Smooth muscle cell (in vitro differentiated cells): ENCODE data around the gene ZNF844. TPM values are rescaled to one million over a fixed set of nuclear protein-coding genes. Genes with fewer than 3 reads are reported as not detected.

Experiments used
- DNase-seq: peaks from one replicate; lab custom pipeline; 2025; ENCODE audit not compliant: unreplicated experiment; lab: John Stamatoyannopoulos, UW
- H2AFZ ChIP-seq: fragments of 200-600 bp; sonication (generic); 2 replicates; pipeline ENCODE4 v1.6.0; 2016; ENCODE audit warnings: antibody characterized with exemption, low read depth, mild to moderate bottlenecking
- H3F3A ChIP-seq: fragments of 200-600 bp; sonication (generic); 2 replicates; pipeline ENCODE4 v1.6.0; 2017; ENCODE audit warnings: antibody characterized with exemption, low read depth
- H3K27ac ChIP-seq: fragments of 200-600 bp; sonication (generic); 2 replicates; pipeline ENCODE4 v1.5.1; 2016; ENCODE audit warnings: low read depth, mild to moderate bottlenecking
- H3K27me3 ChIP-seq: fragments of 200-600 bp; sonication (generic); 2 replicates; pipeline ENCODE4 v1.6.1; 2016; ENCODE audit warnings: low read depth, mild to moderate bottlenecking
- H3K36me3 ChIP-seq: fragments of 200-600 bp; sonication (generic); 2 replicates; pipeline ENCODE4 v1.5.1; 2016; ENCODE audit warnings: low read depth
- H3K4me1 ChIP-seq: fragments of 200-600 bp; sonication (generic); 2 replicates; pipeline ENCODE4 v1.5.1; 2016; ENCODE audit warnings: low read depth
- H3K4me2 ChIP-seq: fragments of 200-600 bp; sonication (generic); 2 replicates; pipeline ENCODE4 v1.6.0; 2016; ENCODE audit warnings: mild to moderate bottlenecking
- H3K4me3 ChIP-seq: fragments of 200-600 bp; sonication (generic); 2 replicates; pipeline ENCODE4 v1.5.1; 2016; ENCODE audit warnings: mild to moderate bottlenecking
- H3K79me2 ChIP-seq: fragments of 200-600 bp; sonication (generic); 2 replicates; pipeline ENCODE4 v1.6.0; 2016; ENCODE audit warnings: low read depth, mild to moderate bottlenecking
- H3K9ac ChIP-seq: fragments of 200-600 bp; sonication (generic); 2 replicates; pipeline ENCODE4 v1.6.0; 2016; ENCODE audit warnings: low read depth
- H3K9me3 ChIP-seq: fragments of 200-600 bp; sonication (generic); replicated peaks from 2 replicates; pipeline ENCODE4 v1.5.1; 2016; ENCODE audit warnings: low read depth
- H4K20me1 ChIP-seq: fragments of 200-600 bp; sonication (generic); 2 replicates; pipeline ENCODE4 v1.6.0; 2016; ENCODE audit warnings: low read depth
- CTCF ChIP-seq: fragments of 200-600 bp; sonication (generic); IDR thresholded peaks from 2 replicates; pipeline ENCODE4 v1.5.1; 2017; ENCODE audit warnings: borderline replicate concordance, mild to moderate bottlenecking, antibody characterized with exemption; ENCODE audit not compliant: insufficient read depth, poor library complexity, severe bottlenecking
- WGBS: methylation state at CpG from one replicate; pipeline ENCODE4 v1.1.7; 2016; ENCODE audit warnings: low lambda C conversion rate; 5-methylcytosine and 5-hydroxymethylcytosine counted together
- polyA plus RNA-seq: library from polyadenylated mRNA; unstranded; fragments of >200 nt; fragmentation: Nextera tagmentation; extraction: Ambion mirVana; gene quantifications from 2 replicates; pipeline ENCODE4 v1.2.1, GENCODE V29; 2016
- total RNA-seq: library from RNA; depleted of rRNA; stranded (reverse); fragments of >200 nt; gene quantifications from 2 replicates; pipeline ENCODE4 v1.2.3, GENCODE V29; 2014

ZNF844 gene
- total and polyA plus RNA-seq, 2 experiments from 2014 or later = 1.9 to 4.4 TPM

GRCh38 chr19:12111943-12112637 lies 47.6 kb downstream of the ZNF844 start:
- Histone ChIP-seq H3K36me3 (peaks cover 45% of the 10 kb centered on the region), H3K9me3 (peaks cover 36% of the 10 kb centered on the region), H2AFZ (no peak overlapping the region), H3K79me2 (no peaks in the 10 kb centered on the region), H3K4me2 (no peak overlapping the region), H3F3A (no peaks in the 10 kb centered on the region), H3K4me1 (no peaks in the 10 kb centered on the region), H3K27ac (no peak overlapping the region), H3K27me3 (no peaks in the 10 kb centered on the region), H4K20me1 (no peaks in the 10 kb centered on the region), H3K4me3 (no peak overlapping the region), H3K9ac (no peak overlapping the region)
- no peak for DNase-seq
- no peak for TF ChIP-seq CTCF
- WGBS = 95% methylated on average over 8 of the region's 8 CpGs

- no peak for TF ChIP-seq CTCF
- DNase-seq = no peak
- Histone ChIP-seq H2AFZ (no peak overlapping the region), H3K27me3 (no peaks in the 10 kb centered on the region), H3K4me1 (no peaks in the 10 kb centered on the region), H3K9me3 (peaks cover 36% of the 10 kb centered on the region), H3F3A (no peaks in the 10 kb centered on the region), H4K20me1 (no peaks in the 10 kb centered on the region), H3K9ac (no peak overlapping the region), H3K4me2 (no peak overlapping the region), H3K27ac (no peak overlapping the region), H3K4me3 (no peak overlapping the region), H3K79me2 (no peaks in the 10 kb centered on the region), H3K36me3 (peaks cover 45% of the 10 kb centered on the region)
- 97% methylated on average over 8 of the region's 8 CpGs for WGBS
Observed at GRCh38 chr19:12112701-12113100, 48.2 kb downstream of the ZNF844 start.

GRCh38 chr19:12113121-12113520 lies 48.6 kb downstream of the ZNF844 start:
- Histone ChIP-seq H4K20me1 (no peaks in the 10 kb centered on the region), H3K36me3 (peaks cover 45% of the 10 kb centered on the region), H3K27ac (no peak overlapping the region), H3K4me1 (no peaks in the 10 kb centered on the region), H3K9ac (no peak overlapping the region), H3K27me3 (no peaks in the 10 kb centered on the region), H3K4me3 (no peak overlapping the region), H2AFZ (no peak overlapping the region), H3K4me2 (no peak overlapping the region), H3F3A (no peaks in the 10 kb centered on the region), H3K79me2 (no peaks in the 10 kb centered on the region), H3K9me3 (peaks cover 36% of the 10 kb centered on the region)
- no peak for DNase-seq
- no peak for TF ChIP-seq CTCF
- 97% methylated on average over 5 of the region's 5 CpGs for WGBS

GRCh38 chr19:12117201-12117970 lies 52.9 kb downstream of the ZNF844 start:
- 97% methylated on average over 33 of the region's 33 CpGs for WGBS

More at GRCh38 chr19:12117201-12117970, 52.9 kb downstream of the ZNF844 start:
- H3K4me2 ChIP-seq = no peak overlapping the region
- TF ChIP-seq CTCF = no peak
- H3K4me1 ChIP-seq = no peaks in the 10 kb centered on the region
- H3K27ac ChIP-seq = no peak overlapping the region
- H4K20me1 ChIP-seq = no peaks in the 10 kb centered on the region
- H3K27me3 ChIP-seq = no peaks in the 10 kb centered on the region
- peaks cover 11% of the 10 kb centered on the region for H3K9me3 ChIP-seq
- peaks cover 16% of the 10 kb centered on the region for H3K36me3 ChIP-seq
- no peak overlapping the region for H3K4me3 ChIP-seq
- no peak overlapping the region for H2AFZ ChIP-seq
- DNase-seq = no peak
- no peak overlapping the region for H3K9ac ChIP-seq
- H3K79me2 ChIP-seq = no peaks in the 10 kb centered on the region
- H3F3A ChIP-seq = no peaks in the 10 kb centered on the region
